Pons (tissue), 1 donor: Measurements from ENCODE around the gene FMO2.
"Not testable (repeated sequence)": the region's sequence is repeated elsewhere in the genome, so short reads cannot be mapped to it uniquely, and the experiment has no call there.

Source experiments
- DNase-seq: peaks from one replicate; pipeline ENCODE4 v3.0.0-alpha.2; 2016; ENCODE audit warnings: low spot score

The FMO2 gene

DNA sequence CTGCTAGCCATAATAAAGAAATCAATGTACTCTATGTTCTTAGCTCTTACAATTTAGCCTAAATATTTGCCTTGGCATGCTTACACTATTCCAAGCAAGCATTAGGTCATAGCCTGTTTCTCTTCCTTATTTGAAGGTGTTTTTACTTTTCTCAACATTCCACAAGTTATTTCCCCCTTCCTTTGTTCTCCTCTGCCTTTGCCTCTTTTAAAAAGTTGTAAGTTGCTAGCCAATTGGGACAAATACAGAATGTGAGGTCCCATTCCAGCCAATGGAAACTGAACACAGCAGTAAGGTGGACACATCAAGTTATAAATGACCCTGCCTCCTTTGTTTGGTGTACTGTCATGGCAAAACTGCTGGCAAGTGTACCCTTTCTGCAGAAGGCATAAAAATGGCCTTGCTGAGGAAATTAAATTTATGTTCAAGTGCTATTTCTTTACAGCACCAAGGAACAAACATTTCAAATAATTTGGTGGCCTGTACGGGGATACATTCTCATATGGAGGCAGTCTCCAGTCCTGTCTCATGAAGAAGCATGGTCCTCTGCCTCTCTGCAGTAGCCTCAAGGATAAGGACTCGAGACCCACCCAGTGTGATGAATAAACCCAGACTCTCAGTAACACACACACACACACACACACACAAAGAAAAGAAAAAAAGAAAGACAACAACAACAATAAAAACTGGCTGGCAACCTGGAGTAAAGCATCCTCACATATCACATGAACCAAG, 34.4 kb downstream of the FMO2 start:
- no peak for DNase-seq

GRCh38 chr1:171220081-171220420, 35.0 kb downstream of the FMO2 start:
- no peak for DNase-seq

DNA sequence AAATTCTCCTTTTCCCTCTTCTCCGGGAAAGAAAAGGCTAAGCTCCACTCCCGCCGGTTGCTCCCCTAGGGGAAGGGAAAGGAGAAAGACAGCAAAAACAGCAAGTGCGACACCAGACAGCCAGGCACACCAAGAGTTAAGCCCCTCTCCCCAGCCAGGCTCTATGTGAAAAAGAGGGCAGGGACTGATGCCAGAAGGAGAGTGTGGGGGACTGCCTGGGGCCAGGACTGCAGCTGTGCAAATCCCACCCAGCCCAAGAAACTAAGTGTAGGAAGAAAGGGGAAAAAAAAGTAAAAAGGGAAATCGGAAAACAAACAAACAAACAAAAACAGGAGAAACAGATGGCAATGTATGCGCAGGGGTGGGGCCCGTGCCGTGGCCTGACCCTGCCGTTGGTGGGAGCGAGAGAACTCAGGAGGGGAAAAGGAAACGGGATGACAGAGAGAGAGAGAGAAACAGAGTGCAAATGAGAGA, 35.5 kb downstream of the FMO2 start:
- DNase-seq = no peak

DNA sequence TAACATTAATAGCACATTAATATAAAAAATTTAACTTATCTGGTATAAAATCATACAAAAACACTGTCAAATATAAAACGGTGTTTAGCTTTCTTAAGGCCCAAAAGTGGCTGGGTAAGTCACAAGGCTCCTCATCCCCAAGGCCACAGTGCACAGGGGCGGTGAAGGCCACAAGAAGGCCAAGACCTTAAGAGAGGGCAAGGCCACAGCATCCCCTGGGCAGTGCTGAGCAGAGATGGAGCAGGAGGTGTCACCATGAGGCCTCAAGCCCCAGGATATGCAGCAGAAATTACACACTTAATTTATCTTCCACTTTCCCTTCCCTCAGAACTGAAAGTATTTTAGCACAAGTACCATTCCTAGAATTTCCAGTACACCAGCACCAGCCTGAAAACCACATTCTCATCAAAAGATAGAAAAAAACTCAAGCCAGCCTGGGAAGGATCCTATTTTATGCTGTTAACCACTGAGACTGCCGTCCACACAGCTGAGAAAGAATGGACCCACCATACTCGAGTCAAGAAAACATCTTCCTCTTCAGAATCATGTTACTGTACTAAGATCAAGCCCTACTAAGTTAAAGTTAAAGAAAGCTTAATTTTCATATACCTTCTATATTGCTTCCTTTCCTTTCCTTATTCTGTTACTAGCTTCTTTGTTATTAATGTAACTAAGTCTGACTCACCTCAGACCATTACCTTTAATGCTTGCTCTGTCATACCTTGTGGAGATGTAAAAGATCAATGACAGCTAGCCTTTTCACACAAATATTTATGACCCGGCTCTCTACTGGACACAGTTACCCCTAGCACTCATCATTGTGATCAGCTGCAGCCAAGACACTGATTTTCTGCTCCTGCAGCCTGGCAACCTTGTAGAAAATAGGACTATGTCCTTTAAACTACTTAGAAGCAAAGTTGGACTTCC, 36.8 kb downstream of the FMO2 start:
- DNase-seq = no peak

- no peak for DNase-seq
Measured at GRCh38 chr1:171222936-171223335, 37.8 kb downstream of the FMO2 start.

- not testable (repeated sequence) for DNase-seq
Measured at GRCh38 chr1:171224257-171224656, 39.2 kb downstream of the FMO2 start.

GRCh38 chr1:171226747-171227370, 41.8 kb downstream of the FMO2 start:
- DNase-seq = peak; percentile 77

DNA sequence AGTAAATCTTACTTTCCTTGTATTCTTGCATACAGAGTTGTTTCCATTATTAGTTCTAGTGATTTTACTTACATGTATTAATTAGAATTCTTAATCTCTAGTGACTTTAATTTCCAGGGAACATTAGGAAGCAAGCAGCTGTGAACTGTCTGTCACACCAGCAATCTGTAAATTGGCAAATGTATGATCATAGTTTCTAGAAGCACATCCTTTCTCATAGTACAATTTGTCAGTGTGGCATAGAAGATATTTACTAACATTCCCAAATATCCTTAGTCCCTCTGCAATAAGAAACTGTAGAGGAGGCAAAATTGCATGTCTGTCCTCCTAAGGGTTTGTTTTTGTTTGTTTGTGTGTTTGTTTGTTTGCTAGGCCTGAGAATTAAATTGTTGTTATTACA, 46.2 kb downstream of the FMO2 start:
- DNase-seq = no peak

DNA sequence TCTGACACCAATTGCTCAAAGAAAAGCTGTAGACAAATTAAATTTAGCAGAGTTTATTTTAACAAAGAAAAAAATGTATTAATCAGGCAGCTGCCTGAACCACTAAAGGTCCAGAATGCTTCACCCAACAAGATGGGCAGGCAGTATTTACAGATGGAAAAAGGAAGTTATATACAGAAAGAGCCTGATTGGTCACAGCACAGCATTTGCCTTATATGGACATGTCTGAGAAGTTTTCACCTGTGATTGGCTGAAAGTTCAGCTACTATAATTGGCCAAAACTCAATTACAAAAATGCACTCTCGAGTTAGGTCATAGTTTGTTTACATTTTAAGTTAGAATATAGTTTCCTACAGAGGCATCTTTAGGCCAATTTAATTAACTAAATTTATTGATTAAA, 48.1 kb downstream of the FMO2 start:
- no peak for DNase-seq

- not testable (repeated sequence) for DNase-seq
Measured at GRCh38 chr1:171236231-171236630, 51.1 kb downstream of the FMO2 start.

GRCh38 chr1:171243878-171244277, 58.8 kb downstream of the FMO2 start:
- no peak for DNase-seq

- peak; percentile 58 for DNase-seq
Measured at GRCh38 chr1:171245458-171246064, 60.5 kb downstream of the FMO2 start.

GRCh38 chr1:171247501-171247900, 62.4 kb downstream of the FMO2 start:
- DNase-seq = no peak

GRCh38 chr1:171248302-171248701, 63.2 kb downstream of the FMO2 start, which contains the start of gene FMO1:
TSS of gene FMO1 (plus strand) at chr1:171248494. CDS start at chr1:171258088, 9,594 bp downstream.
- DNase-seq = no peak

DNA sequence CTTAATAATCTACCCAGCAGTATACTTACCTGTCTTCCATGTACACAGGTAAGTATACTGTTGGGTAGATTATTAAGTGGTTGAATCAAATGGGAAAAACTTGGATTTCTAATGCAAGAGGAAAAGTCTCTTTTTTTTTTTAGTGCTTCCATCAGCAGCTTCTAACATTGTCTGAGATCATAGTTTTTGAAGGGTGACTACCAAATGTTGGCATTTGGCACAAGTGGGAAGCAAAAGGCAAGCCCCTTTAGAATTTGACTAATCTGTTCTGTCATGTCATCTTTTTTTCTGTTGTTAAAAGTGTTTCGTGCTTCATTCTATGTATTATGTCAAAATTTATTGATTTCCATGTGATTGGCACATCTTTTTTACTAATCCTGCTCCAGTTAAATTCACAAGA, 63.7 kb downstream of the FMO2 start:
- no peak for DNase-seq

DNA sequence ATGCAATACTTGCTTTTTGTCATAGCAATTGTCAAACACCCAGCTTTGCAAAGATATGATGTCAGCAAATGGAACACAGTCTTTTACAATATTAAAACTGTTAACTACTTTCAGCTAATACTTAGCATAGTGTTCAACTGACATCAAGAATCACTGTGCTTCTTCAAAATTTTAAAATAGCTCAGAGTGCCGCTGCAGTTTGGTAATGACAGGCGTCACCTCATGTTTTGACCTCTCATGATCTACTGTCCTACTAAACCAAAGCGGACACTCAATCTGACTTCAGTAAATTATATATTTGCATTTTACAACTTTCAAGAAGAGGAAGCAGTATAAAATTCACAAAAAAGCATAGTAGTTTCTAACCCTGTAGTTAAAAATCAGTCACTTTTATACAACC, 65.2 kb downstream of the FMO2 start:
- DNase-seq = no peak

DNA sequence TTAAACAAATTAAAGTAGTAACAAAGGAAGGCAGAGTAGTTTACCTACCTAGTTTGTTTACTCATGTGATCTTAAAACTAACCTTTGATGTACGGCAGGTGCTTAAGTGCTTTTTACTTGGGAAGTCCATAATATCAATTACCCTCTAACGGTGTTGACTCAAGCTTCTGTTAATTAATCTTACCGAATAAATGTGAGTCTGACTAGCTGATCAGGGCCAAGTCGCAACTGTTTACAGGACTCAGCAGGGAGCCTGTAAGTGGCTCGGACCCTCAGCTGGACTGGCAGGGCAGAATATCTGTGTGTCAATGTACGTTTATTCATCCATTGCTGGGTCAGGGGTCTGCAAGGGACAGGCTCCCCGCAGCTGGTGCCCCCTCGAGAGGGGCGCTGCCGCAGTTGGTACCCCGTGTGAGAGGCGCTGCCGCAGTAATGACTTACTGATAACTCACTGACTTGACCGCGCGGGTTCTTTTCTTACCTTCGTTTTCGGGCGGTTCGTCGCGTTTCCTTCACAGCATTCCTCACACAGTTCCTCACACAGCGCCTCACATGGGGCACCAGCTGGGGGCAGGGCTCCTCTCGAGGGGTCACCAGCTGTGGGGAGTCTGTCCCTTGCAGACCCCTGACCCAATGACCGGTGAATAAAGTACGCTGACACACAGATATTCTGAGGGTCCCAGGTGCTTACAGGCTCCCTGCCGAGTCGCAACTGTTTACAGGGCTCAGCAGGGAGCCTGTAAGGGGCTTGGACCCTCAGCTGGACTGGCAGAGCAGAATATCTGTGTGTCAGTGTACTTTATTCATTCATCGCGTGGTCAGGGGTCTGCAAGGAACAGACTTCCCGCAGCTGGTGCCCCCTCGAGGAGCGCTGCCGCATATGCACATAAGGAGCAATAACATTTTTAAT, 66.2 kb downstream of the FMO2 start:
- no peak for DNase-seq

DNA sequence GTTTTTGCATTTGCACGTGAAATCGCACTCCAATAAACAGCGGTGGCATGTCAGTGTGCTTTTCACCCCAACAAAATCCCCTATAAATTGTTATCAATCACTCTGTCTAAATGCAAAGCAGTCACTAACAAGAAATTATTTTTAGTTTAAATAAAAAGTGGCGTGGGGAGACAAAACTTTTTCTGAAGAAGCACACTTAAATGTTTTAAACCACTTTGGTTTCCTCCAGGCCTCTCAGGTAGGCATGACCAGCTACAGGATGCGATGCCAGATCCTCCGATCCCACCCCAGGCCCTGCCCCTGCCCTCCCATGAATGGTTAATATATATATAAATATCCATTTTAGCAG, 66.8 kb downstream of the FMO2 start:
- no peak for DNase-seq

- no peak for DNase-seq
Measured at GRCh38 chr1:171252482-171252881, 67.4 kb downstream of the FMO2 start.

DNA sequence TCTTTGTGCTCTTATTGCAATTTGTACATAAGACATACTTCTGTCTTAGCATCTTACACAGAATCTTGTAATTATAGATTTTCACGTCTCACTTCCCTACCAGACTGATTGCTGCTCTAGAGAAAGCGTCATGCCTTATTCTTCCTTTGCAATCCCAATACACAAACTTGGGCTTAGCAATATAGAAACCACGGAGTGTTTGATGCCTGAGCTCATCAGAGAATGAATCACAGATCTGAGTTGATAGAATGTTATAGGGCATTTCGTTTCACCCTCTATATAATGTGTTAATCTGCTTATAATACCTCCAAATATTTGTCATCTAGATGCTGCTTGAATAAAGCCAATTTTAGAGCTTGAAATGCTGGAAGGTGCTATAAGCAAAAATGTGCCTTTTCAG, 69.8 kb downstream of the FMO2 start:
- DNase-seq = no peak

DNA sequence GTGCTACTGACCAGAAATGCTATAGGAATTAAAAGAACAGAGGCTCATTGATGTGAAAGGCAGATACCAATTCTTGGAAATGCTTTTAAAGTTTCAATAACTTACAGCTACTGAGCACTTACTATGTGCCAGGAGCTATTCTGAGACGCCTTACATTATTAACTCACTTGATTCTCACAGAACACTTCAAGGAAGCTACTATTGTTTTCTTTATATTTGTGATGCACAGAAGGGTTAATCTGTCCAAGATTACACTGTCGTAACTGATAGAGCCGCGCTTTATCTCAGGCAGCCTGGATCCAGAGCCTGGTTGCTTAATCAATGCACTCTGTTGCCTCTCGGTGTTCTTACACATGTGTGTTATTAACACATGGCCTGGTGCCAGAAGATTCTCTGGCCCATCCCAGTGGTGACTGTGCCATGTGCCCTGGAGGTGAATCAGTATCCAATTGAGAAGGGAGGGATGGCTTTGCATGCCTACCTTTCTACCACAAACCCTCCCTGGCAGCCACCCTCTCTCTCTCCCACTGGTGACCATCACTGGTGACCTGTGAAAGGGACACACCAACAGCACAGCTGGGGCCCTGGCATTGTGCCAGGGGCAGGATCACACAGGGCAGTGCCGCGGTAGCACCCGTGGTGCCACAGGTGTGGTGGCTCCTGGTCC, 72.0 kb downstream of the FMO2 start:
- no peak for DNase-seq
